Sciatic nerve (tissue), 2 donors: Measurements from ENCODE around the gene LRRC2. TPM values are rescaled to one million over a fixed set of nuclear protein-coding genes. Genes with fewer than 3 reads are reported as not detected.
"Not testable (repeated sequence)": the region's sequence is repeated elsewhere in the genome, so short reads cannot be mapped to it uniquely, and the experiment has no call there.

Experiments used
- ATAC-seq: fragments of 200-7000 bp; cut with Tn5 transposase; one replicate; pipeline ENCODE4 v1.9.1; 2020; ENCODE audit warnings: mild to moderate bottlenecking, moderate library complexity
- DNase-seq: peaks from one replicate; pipeline ENCODE4 v3.0.0-alpha.2; 2020; ENCODE audit warnings: low spot score
- intact Hi-C: fragments of 100-400 bp; cut with DNase I; formaldehyde crosslinking; loops from one replicate; pipeline ENCODE4 v1.14.2; 2022
- total RNA-seq: library from RNA; stranded (reverse); fragmentation: NEBNext Ultra II Directional; extraction: Animal tissue kit (Norgen Biotek cat#: 25700); gene quantifications from one replicate; pipeline ENCODE4 v1.2.1, GENCODE V29; 2021
- donor health status: DM: no; HTN: no; CAD: no.
- donor health status: DM: no; HTN: no; CAD: no.

LRRC2 gene
- total RNA-seq, 1 donor from 2014 or later, result 2.2 TPM

DNA sequence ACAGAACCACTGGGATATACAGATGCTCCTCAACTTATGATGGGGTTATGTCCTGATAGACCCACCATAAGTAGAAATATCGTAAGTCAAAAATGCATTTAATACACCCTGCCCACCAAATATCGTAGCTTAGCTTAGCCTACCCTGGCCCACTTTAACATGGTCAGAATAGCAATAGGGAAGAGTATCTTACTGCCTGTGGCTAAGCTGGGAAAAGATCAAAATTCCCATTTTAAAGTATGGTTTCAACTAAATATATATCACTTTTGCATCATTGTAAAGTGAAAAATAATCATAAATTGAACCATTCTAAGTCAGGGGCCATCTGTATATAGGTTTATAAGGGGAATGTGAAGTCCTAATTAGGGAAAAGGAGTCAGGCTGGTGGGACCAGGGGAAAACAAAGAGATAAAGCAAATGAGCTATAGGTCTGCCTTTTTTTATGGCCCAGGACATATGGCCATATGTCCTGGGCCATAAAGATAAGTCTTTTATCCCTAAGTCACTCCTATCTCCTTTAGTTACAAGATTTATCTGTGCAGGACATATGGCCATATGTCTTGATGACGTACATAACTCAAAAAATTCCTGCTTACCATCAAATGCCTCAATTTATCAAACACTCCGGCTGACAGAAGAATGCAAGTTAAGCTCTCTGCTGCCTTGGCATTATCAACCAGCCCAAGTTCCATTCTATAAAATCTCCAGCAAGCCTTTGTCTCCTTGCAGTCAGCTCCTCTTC, 57.1 kb downstream of the LRRC2 start:
- intact Hi-C loops, result no loop called here
- ATAC-seq (no peak), DNase-seq (no peak)

DNA sequence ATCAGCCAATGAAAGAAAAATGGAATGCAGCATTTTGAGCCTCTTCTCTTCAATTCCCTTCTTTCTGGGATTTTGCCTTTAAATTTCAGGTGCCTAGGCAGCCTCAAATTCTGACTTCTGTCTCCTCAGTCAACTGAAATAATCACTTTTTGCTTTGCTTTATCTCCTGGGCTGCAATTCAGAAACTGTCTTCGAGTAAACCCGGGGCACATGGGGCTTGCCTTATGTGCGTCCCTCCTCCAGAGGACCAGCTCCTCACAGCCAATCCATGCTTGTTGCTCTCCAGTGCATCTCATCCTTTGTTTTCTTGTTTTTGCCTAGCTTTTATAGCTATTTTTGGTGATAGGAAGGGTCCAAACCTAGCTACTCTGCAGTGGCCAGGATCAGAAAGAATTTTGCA, 59.6 kb downstream of the LRRC2 start:
- ATAC-seq (no peak), DNase-seq (no peak)
- intact Hi-C loops, result no loop called here

DNA sequence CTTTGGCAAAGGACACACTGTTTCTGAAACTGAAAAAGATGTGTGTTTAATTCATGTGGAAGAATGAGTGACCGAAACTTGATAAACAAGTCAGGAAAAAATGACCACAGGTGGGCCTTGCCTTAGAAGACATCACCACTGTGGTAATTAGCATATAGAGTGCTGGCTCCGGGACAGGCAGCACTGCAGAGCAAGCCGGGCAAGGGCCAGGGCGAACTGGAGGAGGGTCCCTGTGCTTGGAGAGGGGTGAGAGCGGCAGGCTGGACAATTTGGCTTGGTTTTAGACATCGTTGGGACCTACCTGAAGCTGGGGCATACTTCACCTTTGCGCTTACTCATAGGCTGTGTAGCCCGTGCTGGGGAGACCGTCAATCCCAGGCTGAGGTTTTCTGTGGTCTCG, 60.1 kb downstream of the LRRC2 start:
- DNase-seq, result no peak
- no peak for ATAC-seq
- intact Hi-C loops, result no loop called here

DNA sequence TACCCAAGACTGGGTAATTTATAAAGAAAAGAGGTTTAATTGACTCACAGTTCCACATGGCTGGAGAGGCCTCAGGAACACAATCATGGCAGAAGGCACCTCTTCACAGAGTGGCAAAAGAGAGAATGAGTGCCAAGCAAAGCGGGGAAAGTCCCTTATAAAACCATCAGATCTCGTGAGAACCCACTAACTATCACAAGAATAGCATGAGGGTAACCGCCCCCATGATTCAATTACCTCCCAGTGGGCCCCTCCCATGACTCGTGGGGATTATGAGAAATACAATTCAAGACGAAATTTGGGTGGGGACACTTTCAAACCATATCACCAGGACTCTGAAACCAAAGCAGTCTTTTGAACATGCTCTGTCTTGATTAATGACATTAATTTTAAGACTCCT, 61.3 kb downstream of the LRRC2 start:
- no peak for DNase-seq
- intact Hi-C loops, result no loop called here
- ATAC-seq, result no peak

DNA sequence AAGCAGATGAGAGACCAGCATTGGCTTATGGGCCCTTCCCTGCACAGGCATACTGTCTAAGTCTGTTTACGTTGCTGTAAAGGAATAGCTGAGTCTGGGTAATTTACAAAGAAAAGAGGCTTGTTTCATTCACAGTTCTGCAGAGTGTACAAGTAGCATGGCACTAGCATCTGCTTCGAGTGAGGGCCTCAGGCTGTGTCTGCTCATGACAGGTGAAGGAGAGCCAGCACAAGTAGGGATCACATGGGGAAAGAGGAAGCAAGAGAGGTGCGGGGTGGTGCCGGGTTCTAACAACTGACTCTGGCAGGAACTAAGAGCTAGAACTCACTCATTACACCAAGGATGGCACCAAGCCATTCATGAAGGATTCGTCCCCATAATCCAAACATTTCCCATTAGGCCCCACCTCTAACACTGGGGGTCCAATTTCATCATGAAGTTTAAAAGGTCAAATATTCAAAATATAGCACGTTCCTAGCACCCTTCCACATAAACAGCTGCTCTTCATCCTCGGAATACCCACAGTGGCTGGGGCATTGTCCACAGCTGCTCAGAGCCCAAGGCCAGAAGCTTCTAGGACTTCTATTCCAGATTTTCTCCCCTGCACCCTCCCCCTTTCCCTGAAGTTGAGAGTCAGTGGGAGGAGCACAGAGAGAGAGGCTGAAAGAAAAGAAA, 62.8 kb downstream of the LRRC2 start:
- intact Hi-C loops, result no loop called here
- no peak for DNase-seq
- no peak for ATAC-seq

DNA sequence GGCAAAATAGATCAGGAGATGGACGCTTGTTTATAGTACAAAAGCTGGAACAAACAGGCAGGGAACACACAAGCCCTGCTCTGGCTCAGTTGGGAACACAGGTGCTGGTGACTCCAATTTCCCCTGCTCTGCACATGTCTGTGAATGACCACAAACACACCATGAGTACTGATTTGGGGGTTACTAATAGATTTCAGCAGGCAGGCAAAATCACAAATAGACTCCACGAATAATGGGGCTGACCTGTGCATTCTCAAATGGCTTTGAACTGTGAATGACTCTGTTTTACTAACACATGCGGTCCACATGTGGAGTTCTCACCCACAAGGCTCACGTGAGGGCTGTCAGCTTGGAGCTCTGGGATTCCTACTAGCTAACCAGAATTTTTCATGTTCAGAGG, 64.4 kb downstream of the LRRC2 start:
- intact Hi-C loops, result no loop called here
- DNase-seq (no peak), ATAC-seq (no peak)

DNA sequence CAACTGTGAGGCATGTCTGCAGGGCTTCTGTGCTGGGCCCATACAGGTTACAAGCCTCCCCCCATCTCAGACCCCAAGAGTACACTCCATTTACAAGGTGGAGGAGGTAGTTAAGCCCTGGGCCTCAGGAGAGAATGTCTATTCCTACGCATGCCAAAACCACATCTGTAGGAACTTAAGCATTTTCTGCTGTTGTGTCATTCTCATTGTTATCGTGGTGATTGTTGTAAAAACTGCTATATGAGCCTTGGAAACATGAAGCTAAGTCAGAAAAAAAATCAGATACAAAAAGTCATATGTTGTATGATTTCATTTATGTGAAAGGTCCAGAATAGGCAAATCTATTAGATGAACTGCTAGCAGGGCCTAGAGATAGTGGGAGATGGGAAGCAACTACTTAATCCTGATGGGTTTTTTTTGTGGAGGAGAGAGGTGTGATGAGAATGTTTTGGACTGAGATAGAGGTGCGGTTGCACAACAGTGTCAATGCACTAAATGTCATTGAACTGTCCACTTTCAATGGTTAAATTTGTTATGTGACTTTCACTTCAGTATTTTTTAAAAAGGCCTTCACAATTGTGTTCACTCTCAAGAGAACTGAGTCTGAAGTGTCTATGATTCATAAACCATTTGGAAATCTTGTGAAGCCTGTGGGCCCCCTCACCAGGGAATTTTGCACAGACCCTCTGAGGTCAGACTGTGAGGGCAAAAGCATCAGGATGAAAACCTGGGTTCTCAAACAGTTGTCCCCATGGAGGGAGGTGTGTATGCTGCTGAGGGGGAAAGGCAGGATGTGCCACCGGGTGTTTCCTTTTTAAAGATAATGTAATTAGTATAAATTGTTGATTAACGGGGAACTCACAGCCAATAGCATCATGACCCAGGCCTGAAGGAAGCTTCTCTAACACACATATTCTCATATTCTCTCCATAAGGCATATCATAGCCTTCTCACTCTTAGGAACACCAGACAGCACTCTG, 65.2 kb downstream of the LRRC2 start:
- ATAC-seq (no peak), DNase-seq (no peak)
- intact Hi-C loops, result no loop called here

DNA sequence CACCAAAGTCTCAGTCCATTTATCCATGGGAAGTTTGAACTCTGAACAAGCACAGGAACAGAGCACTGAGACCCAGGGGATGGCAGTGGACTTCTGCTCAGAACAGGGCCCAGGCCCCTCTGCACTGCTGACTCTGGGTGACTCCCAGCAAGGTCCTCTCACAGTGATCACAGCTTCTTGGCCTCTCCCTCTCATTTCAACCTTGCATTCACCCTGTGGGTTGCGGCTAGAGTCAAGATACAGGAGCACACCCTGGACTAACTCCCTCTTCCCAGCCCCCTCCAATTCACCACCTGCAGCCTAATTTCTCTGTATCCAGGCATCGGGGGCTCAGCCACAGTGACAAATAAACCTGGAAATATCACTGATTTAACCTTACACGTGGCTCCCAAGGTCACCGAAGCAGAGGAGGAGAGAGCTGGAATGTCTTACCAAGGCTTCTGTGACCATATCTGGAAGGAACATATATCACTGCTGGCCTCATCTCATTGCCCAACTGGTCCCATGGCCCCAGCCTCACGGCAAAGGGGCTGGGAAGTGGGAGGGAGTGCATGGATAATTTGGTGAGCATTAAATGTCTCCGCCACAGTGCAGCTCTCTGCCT, 67.1 kb downstream of the LRRC2 start:
- intact Hi-C loops, result loop anchor here (5.0 kb wide), 1 partner anchor 133 kb away; no protein-coding TSS in a partner anchor
- no peak for ATAC-seq

DNA sequence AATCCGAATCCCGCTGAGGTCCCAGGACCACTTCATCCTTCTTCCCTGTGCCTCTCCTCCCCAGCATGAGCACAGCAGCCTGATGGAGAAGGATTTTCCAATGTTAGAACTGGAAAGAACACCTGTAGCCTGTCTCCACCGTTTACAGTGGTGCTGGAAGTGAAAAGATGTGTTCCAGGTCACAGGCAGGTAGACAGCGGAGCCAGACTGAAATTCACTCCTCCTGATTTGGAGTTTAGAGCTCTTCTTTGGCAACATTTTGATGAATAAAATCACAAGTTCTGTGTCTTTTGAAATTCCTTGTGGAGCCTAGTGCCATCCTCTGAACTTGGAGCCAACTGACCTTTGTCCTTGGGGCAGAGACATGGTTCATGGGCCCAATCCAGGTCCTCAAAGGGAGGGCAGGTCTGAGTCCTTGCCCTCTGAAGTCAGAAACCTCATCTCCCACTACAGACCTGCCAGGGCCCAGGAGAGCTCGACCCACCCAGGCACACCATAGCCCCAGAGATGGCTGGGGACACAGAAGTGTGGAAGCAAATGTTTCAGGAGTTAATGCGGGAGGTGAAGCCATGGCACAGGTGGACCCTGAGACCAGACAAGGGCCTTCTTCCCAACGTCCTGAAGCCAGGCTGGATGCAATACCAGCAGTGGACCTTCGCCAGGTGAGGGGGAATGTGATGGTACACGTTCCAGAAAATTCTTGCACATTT, 68.4 kb downstream of the LRRC2 start, which contains the start of gene RTP3:
TSS of gene RTP3 (plus strand) at position 421 of the 710 bp plus-strand sequence. CDS start at position 508, 87 bp downstream.
- no peak for ATAC-seq
- intact Hi-C loops, result loop anchor here (5.0 kb wide), 1 partner anchor 135 kb away; no protein-coding TSS in a partner anchor

More for the DNA sequence above, 67.1 kb downstream of the LRRC2 start:
- DNase-seq, result no peak

DNA sequence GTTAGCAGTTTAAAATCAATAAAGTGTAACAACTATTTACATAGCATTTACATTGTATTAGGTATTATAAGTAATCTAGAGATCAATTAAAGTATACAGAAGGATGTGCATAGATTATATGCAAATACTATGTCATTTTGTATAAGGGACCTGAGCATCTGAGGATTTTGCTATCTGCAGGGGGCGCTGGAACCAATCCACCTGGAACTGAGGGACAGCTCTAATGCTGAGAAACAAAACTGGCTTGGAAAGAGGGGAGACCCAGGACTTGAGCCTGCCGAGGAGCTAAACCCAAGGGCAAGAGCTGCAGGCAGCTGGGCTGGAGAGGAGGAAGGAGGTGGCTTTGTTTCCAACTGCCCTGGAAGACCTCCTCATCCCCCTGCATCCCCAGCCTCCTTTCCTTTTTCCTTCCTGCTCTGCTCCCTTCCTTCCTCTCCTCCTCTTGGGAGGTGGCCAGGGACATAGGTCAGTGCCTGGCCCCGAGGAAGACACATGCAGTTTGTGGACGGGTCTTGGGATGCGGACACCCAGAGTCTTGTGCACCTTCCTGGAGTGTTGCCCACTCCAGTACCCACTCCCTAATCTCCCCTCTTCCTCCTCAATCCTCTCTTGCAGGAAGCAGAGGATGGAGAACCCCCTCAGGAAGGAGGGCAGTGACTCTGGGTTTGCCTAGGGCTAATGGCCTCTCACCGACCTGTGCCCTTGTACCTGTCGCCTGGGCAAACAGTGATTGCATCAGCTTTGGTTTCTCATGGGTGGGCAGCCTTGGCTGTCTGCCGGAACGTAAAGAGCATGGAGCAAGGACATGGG, 69.2 kb downstream of the LRRC2 start:
- ATAC-seq (no peak), DNase-seq (no peak)
- intact Hi-C loops, result loop anchor here (5.0 kb wide), 1 partner anchor 135 kb away; no protein-coding TSS in a partner anchor

More for the DNA sequence above, 68.4 kb downstream of the LRRC2 start, which contains the start of gene RTP3:
- no peak for DNase-seq

DNA sequence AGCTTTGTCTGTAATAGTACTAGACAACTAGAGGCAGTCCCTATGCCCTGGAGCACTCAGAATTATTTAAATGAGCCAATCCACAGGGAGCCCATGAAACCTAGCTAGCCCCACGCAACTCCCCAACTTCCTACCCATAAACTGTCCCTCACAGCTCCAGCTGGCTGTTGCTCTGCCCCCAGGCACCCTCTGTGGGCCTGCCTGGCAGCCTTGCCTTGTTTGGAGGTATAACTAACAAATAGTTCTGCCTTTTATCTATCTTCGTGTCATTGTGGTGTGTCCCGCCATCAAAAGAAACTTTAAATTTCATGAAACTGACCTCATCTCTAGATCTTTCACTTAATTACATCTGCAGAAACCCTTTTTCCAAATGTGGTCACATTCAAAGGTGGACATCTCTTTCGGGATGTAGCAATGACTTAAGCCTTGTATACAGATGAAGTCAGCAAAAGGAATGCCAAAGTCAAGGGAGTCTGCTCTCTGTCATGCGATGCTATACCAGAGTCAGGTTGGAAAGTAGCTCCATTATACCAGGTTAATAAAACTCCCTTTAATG, 70.1 kb downstream of the LRRC2 start:
- no peak for ATAC-seq
- DNase-seq, result no peak
- intact Hi-C loops, result loop anchor here (5.0 kb wide), 1 partner anchor 136 kb away; no protein-coding TSS in a partner anchor

DNA sequence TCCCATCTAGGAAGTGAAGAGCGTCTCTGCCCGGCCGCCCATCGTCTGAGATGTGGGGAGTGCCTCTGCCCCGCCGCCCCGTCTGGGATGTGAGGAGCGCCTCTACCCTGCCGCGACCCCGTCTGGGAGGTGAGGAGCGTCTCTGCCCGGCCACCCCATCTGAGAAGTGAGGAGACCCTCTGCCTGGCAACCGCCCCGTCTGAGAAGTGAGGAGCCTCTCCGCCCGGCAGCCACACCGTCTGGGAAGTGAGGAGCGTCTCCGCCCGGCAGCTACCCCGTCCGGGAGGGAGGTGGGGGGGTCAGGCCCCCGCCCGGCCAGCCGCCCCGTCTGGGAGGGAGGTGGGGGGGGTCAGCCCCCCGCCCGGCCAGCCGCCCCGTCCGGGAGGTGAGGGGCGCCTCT, 71.6 kb downstream of the LRRC2 start:
- DNase-seq, ATAC-seq, intact Hi-C loops: not testable (repeated sequence)

DNA sequence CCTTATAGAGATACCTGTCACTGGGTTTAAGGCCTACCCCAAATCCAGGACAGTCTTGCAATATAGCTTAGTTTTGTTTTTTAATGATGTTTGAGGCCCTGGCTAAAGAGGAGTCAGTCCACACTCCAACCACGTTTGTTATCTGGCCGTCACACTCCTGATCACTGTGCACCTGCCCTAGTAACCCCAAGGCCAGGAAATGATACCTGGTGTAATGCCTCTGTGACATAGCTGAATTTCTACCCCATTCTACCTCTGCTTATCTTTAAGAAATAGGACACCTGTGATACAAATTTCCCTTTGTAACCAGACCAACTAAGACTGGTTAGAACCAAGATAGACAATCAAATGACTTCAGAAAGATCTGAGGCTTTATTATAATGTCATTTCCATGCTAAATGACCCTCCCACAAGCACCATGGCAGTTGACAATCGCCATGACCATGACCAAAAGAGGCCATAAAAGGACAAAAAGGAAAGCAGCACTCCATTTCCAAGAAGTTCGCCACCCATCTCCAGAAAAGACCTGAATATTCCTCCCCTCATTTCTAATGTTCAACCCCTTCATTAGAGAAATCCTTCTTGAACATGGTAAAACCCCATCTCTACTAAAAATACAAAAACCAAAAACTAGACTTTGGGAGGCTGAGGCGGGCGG, 73.1 kb downstream of the LRRC2 start:
- no peak for ATAC-seq
- no peak for DNase-seq
- intact Hi-C loops, result no loop called here

DNA sequence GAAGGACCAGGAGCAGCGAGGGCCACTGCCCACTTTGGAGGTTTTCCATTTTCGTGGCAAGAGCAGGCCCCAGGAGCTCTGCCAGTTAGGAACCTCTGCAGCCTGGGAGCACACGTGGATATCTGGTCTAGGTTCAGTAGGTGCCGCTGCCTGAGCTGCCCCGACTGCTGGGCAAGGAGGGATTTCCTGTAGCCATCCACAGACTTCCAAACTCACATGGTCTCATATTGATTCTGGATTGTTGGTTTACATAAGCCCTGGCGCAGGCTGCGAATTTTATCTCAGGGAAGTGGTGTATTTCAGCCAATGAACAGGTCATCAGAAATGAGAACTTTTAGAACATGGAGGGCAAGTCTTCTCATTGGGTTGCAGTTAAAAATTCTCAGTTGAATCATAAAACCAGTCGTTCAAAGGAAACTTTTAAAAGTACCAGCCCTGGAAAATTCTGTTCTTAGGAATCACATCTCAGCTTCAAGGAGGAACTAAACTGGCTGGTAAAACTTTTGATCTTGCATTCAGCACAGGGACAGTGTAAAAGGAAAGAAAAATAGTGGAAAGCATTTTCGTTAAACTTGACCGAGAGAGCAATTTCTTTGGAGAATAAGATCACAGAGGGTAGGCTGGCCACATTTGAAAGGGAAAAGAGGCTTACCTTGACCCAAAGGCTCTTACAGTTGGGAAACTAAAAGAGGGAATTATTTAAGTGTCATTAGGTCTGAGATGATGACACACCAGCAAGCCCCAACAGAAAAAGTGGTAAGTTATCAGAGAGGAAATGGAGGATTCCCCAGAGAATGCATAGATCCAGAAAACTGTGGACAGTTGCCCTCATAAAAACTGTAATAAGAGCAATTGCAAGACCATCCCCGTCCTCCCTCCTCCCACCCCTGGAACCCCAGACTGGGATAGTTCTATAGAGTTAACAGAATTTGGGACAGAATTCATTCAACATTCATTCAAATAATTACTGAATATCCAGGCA, 74.7 kb downstream of the LRRC2 start:
- ATAC-seq, result no peak
- no peak for DNase-seq

DNA sequence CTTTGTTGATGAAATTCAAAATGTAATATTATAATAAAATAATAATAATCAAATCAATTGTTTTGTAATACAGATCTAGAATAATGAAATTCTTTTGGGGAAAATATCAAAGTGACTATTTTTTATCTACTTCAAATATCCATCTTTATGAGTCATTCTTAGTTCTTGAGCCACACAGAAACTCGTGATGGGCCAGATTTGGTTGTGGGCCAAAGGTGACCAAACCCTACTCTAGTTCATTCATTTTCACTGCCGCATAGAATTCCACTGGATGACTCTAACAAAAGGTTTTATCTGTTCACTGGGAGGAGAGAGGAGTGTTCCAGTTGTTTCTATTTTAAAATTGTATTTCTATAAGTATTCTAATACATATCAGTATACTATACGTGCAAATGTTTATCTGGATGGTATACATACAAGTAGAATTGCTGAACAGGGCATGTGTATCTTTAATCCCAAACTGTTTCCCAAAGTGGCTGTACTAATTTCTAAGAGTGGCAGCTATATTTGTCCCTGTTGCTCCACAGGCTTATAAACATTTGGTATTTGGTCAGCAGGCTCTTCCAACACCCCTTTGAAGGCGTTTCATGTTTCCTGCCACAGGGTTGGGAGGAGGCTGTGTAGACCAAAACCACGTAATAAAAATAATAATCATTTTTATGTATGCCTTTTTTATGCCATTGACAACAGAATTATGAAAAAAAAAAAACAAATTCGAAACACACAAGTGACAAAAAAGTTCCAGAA, 75.6 kb downstream of the LRRC2 start:
- DNase-seq (no peak), ATAC-seq (no peak)
- intact Hi-C loops, result no loop called here

More for the DNA sequence above, 74.7 kb downstream of the LRRC2 start:
- intact Hi-C loops, result no loop called here
